Thoracic aorta (tissue), 2 donors: ENCODE data around the gene CEP112. TPM values are rescaled to one million over a fixed set of nuclear protein-coding genes. Genes with fewer than 3 reads are reported as not detected.

Experiments used
- ATAC-seq: fragments of 150-250 bp; one replicate; pipeline ENCODE4 v1.8.0; 2017; ENCODE audit warnings: low read depth; ENCODE audit not compliant: insufficient number of reproducible peaks, low FRiP score
- DNase-seq: peaks from one replicate; pipeline ENCODE4 v3.0.0-alpha.2; 2020; ENCODE audit warnings: low spot score
- H3K27ac ChIP-seq, 2 donors: fragments of 200-600 bp; sonication (generic); 1 replicate in 1 of 2; 2 replicates in 1 of 2; pipeline ENCODE4 v1.5.1; 2016; ENCODE audit warnings: mild to moderate bottlenecking in 2 of 2, moderate library complexity in 2 of 2
- H3K27me3 ChIP-seq: fragments of 200-600 bp; sonication (generic); replicated peaks from 2 replicates; pipeline ENCODE4 v1.6.0; 2016; ENCODE audit warnings: mild to moderate bottlenecking; ENCODE audit not compliant: insufficient read depth
- H3K36me3 ChIP-seq: fragments of 200-600 bp; sonication (generic); one replicate; pipeline ENCODE4 v1.5.1; 2016
- H3K4me1 ChIP-seq, 2 donors: fragments of 200-600 bp; sonication (generic); 1 replicate in 1 of 2; 2 replicates in 1 of 2; pipeline versions ENCODE4 v1.5.1 to v1.6.0; 2016; ENCODE audit warnings: low read depth in 2 of 2, mild to moderate bottlenecking in 1 of 2; ENCODE audit not compliant: control insufficient read depth in 1 of 2
- H3K4me3 ChIP-seq: fragments of 200-600 bp; sonication (generic); 2 replicates; pipeline ENCODE4 v1.5.1; 2016; ENCODE audit warnings: mild to moderate bottlenecking
- H3K9me3 ChIP-seq: fragments of 200-600 bp; sonication (generic); 2 replicates; pipeline ENCODE4 v1.5.1; 2016
- total RNA-seq, 2 donors: library from RNA; depleted of rRNA; stranded (reverse); fragments of >200 nt; gene quantifications; one replicate each; pipeline versions ENCODE4 v1.1.0 to v1.2.3, GENCODE V29; 2016
- TF ChIP-seq, protein P1 (sequence below): fragments of 200-600 bp; sonication (generic); IDR thresholded peaks from one replicate; pipeline ENCODE4 v1.5.1; 2019; ENCODE audit warnings: antibody characterized with exemption

Gene CEP112
- total RNA-seq, 2 donors from 2014 or later = 13.4 to 19.0 TPM

DNA sequence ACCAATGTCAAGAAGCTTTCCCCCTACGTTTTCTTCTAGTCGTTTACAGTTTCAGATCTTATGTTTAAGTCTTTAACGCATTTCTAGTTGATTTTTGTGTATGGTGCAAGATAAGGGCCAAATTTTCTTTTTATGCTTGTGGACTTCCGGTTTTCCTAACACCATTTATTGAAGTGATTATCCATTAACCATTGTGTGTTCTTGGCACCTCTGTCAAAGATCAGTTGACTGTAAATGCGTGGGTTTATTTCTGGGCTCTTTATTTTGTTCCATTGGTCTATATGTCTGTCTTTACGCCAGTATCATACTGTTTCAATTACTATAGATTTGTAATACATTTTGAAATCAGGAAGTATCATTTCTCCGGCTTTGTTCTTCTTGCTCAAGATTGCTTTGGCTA lies 49.5 kb downstream of the CEP112 start:
- DNase-seq = no peak
- H3K36me3 ChIP-seq = no peaks in the 10 kb centered on the region
- H3K9me3 ChIP-seq = peaks cover 5% of the 10 kb centered on the region
- no peak overlapping the region for H3K27ac ChIP-seq
- no peak overlapping the region for H3K4me3 ChIP-seq
- TF ChIP-seq, protein P1, sequence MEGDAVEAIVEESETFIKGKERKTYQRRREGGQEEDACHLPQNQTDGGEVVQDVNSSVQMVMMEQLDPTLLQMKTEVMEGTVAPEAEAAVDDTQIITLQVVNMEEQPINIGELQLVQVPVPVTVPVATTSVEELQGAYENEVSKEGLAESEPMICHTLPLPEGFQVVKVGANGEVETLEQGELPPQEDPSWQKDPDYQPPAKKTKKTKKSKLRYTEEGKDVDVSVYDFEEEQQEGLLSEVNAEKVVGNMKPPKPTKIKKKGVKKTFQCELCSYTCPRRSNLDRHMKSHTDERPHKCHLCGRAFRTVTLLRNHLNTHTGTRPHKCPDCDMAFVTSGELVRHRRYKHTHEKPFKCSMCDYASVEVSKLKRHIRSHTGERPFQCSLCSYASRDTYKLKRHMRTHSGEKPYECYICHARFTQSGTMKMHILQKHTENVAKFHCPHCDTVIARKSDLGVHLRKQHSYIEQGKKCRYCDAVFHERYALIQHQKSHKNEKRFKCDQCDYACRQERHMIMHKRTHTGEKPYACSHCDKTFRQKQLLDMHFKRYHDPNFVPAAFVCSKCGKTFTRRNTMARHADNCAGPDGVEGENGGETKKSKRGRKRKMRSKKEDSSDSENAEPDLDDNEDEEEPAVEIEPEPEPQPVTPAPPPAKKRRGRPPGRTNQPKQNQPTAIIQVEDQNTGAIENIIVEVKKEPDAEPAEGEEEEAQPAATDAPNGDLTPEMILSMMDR = no peak
- ATAC-seq = no peak
- no peaks in the 10 kb centered on the region for H3K27me3 ChIP-seq
- no peaks in the 10 kb centered on the region for H3K4me1 ChIP-seq

DNA sequence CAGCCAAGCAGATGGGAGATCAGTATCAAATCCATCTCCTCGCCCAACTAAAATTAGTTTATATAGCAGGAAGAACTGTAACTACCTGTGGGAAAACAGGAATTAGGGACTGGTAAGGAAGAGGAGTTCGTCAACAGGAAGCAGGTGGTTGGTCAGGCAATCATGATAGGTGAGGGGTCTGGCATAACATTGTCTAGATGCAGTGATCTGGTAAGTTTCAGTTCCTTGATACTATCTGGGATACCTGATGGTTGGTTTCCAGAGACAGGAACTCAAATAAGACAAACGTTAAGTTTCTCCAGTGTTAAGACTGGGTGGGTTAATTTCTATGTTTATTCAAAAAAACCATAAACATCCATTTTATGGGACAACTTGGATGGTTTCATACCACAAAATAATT lies 53.8 kb downstream of the CEP112 start:
- TF ChIP-seq, protein P1 = no peak
- no peak for DNase-seq

DNA sequence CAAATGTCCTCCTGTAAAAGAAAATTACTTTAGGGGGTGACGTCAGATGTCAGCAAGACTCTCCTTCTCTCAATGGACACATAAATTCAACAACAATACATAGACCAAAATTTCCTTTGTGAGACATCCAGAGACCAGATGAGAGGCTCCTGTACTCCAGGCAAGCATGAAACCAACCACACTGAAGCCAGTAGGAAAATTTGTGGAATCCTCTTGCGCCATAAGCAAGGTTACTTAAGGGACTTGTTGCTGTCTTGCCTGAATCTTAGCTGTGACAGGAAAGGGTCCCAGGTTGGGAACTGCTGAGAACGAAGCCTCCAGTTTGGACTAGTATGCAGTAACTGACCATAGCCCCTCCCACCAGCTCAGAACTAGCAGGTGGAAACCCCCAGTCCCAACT lies 56.0 kb downstream of the CEP112 start:
- H3K4me1 ChIP-seq = peaks cover 0 to 6% of the 10 kb centered on the region in 2 donors
- no peak for DNase-seq
- TF ChIP-seq, protein P1 = no peak
- H3K36me3 ChIP-seq = no peaks in the 10 kb centered on the region
- no peak overlapping the region for H3K4me3 ChIP-seq
- no peaks in the 10 kb centered on the region for H3K27me3 ChIP-seq
- no peak for ATAC-seq
- H3K9me3 ChIP-seq = peaks cover 8% of the 10 kb centered on the region
- H3K27ac ChIP-seq = no peak overlapping the region

More for the DNA sequence above, 53.8 kb downstream of the CEP112 start:
- no peaks in the 10 kb centered on the region for H3K27me3 ChIP-seq
- H3K36me3 ChIP-seq = no peaks in the 10 kb centered on the region
- H3K4me1 ChIP-seq = peaks cover 0 to 6% of the 10 kb centered on the region in 2 donors
- H3K4me3 ChIP-seq = no peak overlapping the region
- ATAC-seq = no peak
- peaks cover 8% of the 10 kb centered on the region for H3K9me3 ChIP-seq
- H3K27ac ChIP-seq = no peak overlapping the region

DNA sequence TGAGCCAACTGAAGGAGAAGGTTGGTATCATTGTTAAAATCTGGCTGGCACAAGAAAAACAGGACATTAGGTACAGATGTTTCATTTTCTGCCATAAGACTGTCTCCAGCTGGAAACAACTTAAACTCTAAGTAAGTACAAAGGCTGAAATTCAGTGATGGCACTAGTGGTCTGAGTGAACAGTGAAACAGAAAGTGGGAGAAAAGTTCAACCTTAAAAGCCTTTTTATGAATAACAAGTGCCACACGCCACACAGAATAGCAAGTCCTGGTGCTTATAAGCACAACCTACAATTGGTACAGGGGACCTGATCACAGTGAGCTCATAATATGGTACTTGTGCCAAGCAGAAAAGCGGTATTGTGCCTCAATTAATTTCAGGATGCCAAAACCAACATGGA lies 56.7 kb downstream of the CEP112 start:
- H3K4me1 ChIP-seq = peaks cover 0 to 6% of the 10 kb centered on the region in 2 donors
- ATAC-seq (no peak), DNase-seq (no peak)
- TF ChIP-seq, protein P1 = no peak
- H3K4me3 ChIP-seq = no peak overlapping the region
- H3K9me3 ChIP-seq = peaks cover 8% of the 10 kb centered on the region
- no peaks in the 10 kb centered on the region for H3K27me3 ChIP-seq
- no peak overlapping the region for H3K27ac ChIP-seq
- no peaks in the 10 kb centered on the region for H3K36me3 ChIP-seq

DNA sequence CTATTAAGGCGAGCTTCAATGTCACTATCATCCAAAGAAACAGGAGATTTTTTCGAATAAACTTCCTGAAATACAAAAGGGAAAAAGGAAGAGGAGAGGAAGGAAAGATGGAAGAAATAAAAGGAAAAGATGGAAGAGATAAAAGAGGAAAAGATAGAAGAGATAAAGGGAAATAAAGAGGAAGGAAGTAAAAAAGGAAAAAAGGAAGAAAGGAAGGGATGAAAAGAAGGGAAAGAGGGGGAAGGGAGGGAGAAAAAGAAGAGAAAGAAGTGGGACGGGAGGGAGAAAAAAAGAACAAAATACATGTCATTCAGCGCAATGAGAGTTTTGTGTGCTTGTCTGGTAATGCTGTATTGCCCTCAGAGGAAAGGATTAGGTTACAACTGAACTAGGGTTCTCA lies 62.2 kb downstream of the CEP112 start:
- no peak overlapping the region for H3K4me3 ChIP-seq
- TF ChIP-seq, protein P1 = no peak
- DNase-seq = no peak

More for the DNA sequence above, 62.2 kb downstream of the CEP112 start:
- Histone ChIP-seq H3K36me3 (no peaks in the 10 kb centered on the region), H3K9me3 (no peaks in the 10 kb centered on the region), H3K4me1 (no peaks in the 10 kb centered on the region), H3K27ac (no peak overlapping the region), H3K27me3 (no peaks in the 10 kb centered on the region)
- no peak for ATAC-seq
